Ovary (tissue), 3 donors: Measurements from ENCODE around the gene AIDA.

Experiments
- CTCF ChIP-seq, 3 donors: fragments of 450-650 bp in 2 of 3; fragments of 200-600 bp in 1 of 3; IDR thresholded peaks; one replicate each; pipeline versions ENCODE4 v1.5.1 to v1.8.0; 2016 to 2022; ENCODE audit warnings: antibody characterized with exemption in 3 of 3, mild to moderate bottlenecking in 1 of 3
- EP300 ChIP-seq: sonication (generic); formaldehyde crosslinking; IDR thresholded peaks from one replicate; pipeline ENCODE4 v1.6.1; 2017; ENCODE audit warnings: antibody characterized with exemption
- POLR2A ChIP-seq: fragments of 450-650 bp; IDR thresholded peaks from one replicate; pipeline ENCODE4 v1.6.1; 2017; ENCODE audit warnings: antibody characterized with exemption, mild to moderate bottlenecking, moderate library complexity
- donor health status: DM: no; HTN: no; CAD: no.

- TF ChIP-seq CTCF (IDR thresholded peaks at IDR 0.05) (no peak), EP300 (no peak), POLR2A (no peak)
These were observed 42.3 kb upstream of the AIDA start for GRCh38 chr1:222754366-222755139.
